Glutamatergic neuron (in vitro differentiated cells): ENCODE data around the gene OR2V1. TPM values are rescaled to one million over a fixed set of nuclear protein-coding genes. Genes with fewer than 3 reads are reported as not detected.
"Not testable (repeated sequence)": the region's sequence is repeated elsewhere in the genome, so short reads cannot be mapped to it uniquely, and the experiment has no call there.

Experiments used
- DNase-seq: peaks from one replicate; pipeline ENCODE4 v3.0.0; 2022
- H3K27ac Mint-ChIP-seq: one replicate; pipeline ENCODE4 v1.8.0; 2020; ENCODE audit warnings: mild to moderate bottlenecking, mixed read lengths, inconsistent platforms; ENCODE audit not compliant: unreplicated experiment
- H3K27me3 Mint-ChIP-seq: one replicate; pipeline ENCODE4 v1.8.0; 2020; ENCODE audit warnings: mild to moderate bottlenecking, moderate library complexity, mixed read lengths, inconsistent platforms; ENCODE audit not compliant: unreplicated experiment
- H3K36me3 Mint-ChIP-seq: one replicate; pipeline ENCODE4 v1.8.0; 2020; ENCODE audit warnings: mild to moderate bottlenecking, mixed read lengths, inconsistent platforms; ENCODE audit not compliant: unreplicated experiment
- H3K4me1 Mint-ChIP-seq: one replicate; pipeline ENCODE4 v1.8.0; 2020; ENCODE audit warnings: mild to moderate bottlenecking, low read depth, mixed read lengths, inconsistent platforms; ENCODE audit not compliant: unreplicated experiment
- H3K4me3 Mint-ChIP-seq: one replicate; pipeline ENCODE4 v1.8.0; 2020; ENCODE audit warnings: mild to moderate bottlenecking, mixed read lengths, inconsistent platforms; ENCODE audit not compliant: unreplicated experiment
- H3K9me3 Mint-ChIP-seq: one replicate; pipeline ENCODE4 v1.8.0; 2020; ENCODE audit warnings: mild to moderate bottlenecking, moderate library complexity, mixed read lengths, inconsistent platforms; ENCODE audit not compliant: unreplicated experiment
- CTCF ChIP-seq: fragments of 200-600 bp; sonication (generic); IDR thresholded peaks from one replicate; pipeline ENCODE4 v1.5.0; 2021; ENCODE audit not compliant: partially characterized antibody, unreplicated experiment
- total RNA-seq: library from RNA; stranded (reverse); fragmentation: NEBNext Ultra II Directional; extraction: Animal tissue kit (Norgen Biotek cat#: 25700); gene quantifications from one replicate; pipeline ENCODE4 v1.2.1, GENCODE V29; 2021; ENCODE audit not compliant: unreplicated experiment

Gene OR2V1
- total RNA-seq, 1 donor from 2014 or later, result not detected

GRCh38 chr5:181149355-181149754, 18.4 kb upstream of the OR2V1 start:
- Mint-ChIP-seq H3K27ac (no peak overlapping the region), H3K4me3 (no peak overlapping the region), H3K9me3 (peaks cover 6% of the 10 kb centered on the region), H3K27me3 (peaks cover 3% of the 10 kb centered on the region), H3K4me1 (peaks cover 3% of the 10 kb centered on the region), H3K36me3 (no peaks in the 10 kb centered on the region)
- TF ChIP-seq CTCF, result no peak
- DNase-seq, result no peak

- H3K4me3 Mint-ChIP-seq, H3K9me3 Mint-ChIP-seq, H3K36me3 Mint-ChIP-seq, DNase-seq, H3K27ac Mint-ChIP-seq, H3K4me1 Mint-ChIP-seq, H3K27me3 Mint-ChIP-seq: not testable (repeated sequence)
These were observed 16.1 kb upstream of the OR2V1 start, which contains the start of gene OR2V2 for GRCh38 chr5:181146927-181147636. Gene OR2V2 (plus strand): TSS chr5:181147586. CDS start chr5:181154943, 7,357 bp downstream.

GRCh38 chr5:181145133-181145532, 14.2 kb upstream of the OR2V1 start:
- Mint-ChIP-seq H3K4me3 (no peak overlapping the region), H3K9me3 (peaks cover 7% of the 10 kb centered on the region), H3K27me3 (no peaks in the 10 kb centered on the region), H3K36me3 (no peaks in the 10 kb centered on the region), H3K4me1 (no peaks in the 10 kb centered on the region), H3K27ac (no peak overlapping the region)
- TF ChIP-seq CTCF, result no peak
- no peak for DNase-seq

- Mint-ChIP-seq H3K9me3 (peaks cover 3% of the 10 kb centered on the region), H3K27me3 (no peaks in the 10 kb centered on the region), H3K4me3 (no peak overlapping the region), H3K4me1 (no peaks in the 10 kb centered on the region), H3K27ac (peak overlapping the region; percentile 21), H3K36me3 (no peaks in the 10 kb centered on the region)
- TF ChIP-seq CTCF, result no peak
- no peak for DNase-seq
These were observed 11.1 kb upstream of the OR2V1 start for GRCh38 chr5:181142054-181142453.

- no peaks in the 10 kb centered on the region for H3K4me1 Mint-ChIP-seq
- H3K9me3 Mint-ChIP-seq, result peaks cover 3% of the 10 kb centered on the region
- no peaks in the 10 kb centered on the region for H3K27me3 Mint-ChIP-seq
- no peak for TF ChIP-seq CTCF
- H3K4me3 Mint-ChIP-seq, result no peak overlapping the region
- DNase-seq, result no peak
- no peak overlapping the region for H3K27ac Mint-ChIP-seq
- no peaks in the 10 kb centered on the region for H3K36me3 Mint-ChIP-seq
These were observed 9.8 kb upstream of the OR2V1 start for GRCh38 chr5:181140766-181141165.
